Measurements from ENCODE around the gene NAP1L4. TPM values are rescaled to one million over a fixed set of nuclear protein-coding genes. Genes with fewer than 3 reads are reported as not detected.

NAP1L4 gene
- total and polyA plus RNA-seq, 2 of the 4 experiments (the other 2 are of a cell fraction) = 71.5 to 80.7 TPM

- peaks cover 0 to 7% of the 10 kb centered on the region in 2 experiments; a peak in 1 of 4 replicates for H3K79me1 ChIP-seq (ENCODE audit: low read depth in 1 of 2, low read length in 2 of 2)
- H3K14ac ChIP-seq (replicated peaks; ENCODE audit: low read depth, low read length) = no peak overlapping the region
- H2BK5ac ChIP-seq (ENCODE audit: low read depth, low read length, poor library complexity, severe bottlenecking) = no peak overlapping the region
- H3K4me3 ChIP-seq (ENCODE audit: insufficient read depth, low read depth, low read length) = no peak overlapping the region
- H2AFZ ChIP-seq (replicated peaks; ENCODE audit: low read length, poor library complexity) = no peak overlapping the region
- no peak overlapping the region for H2BK15ac ChIP-seq (ENCODE audit: low read depth, low read length)
- dilution Hi-C loops (cut with HindIII; ENCODE audit: low sequenced_read_pairs, unreplicated experiment) = no loop called here
- no peaks in the 10 kb centered on the region for H3K27me3 ChIP-seq (ENCODE audit: control insufficient read depth, insufficient read depth, low read length)
- no peak overlapping the region for H3K18ac ChIP-seq (ENCODE audit: low read depth, low read length)
- DNase-seq (no peak), ATAC-seq (ENCODE audit: low read depth) (no peak)
- H2AK5ac ChIP-seq (ENCODE audit: low read depth, low read length) = 0 out of 2 replicates have a peak overlapping the region, but pooled peaks have one; percentile 59
- H2BK120ac ChIP-seq (ENCODE audit: low read depth, low read length) = no peak overlapping the region
- WGBS, 2 experiments (ENCODE audit: extremely low coverage in 2 of 2, insufficient read length in 1 of 2) = 84% methylated on average over 5 of the region's 13 CpGs; no CpG with 5 or more reads in 1 of the 2 experiments
- H3K23ac ChIP-seq (ENCODE audit: low read depth, low read length) = no peak overlapping the region
- BruUV-seq (replicated peaks) = no TSS peak
- no peak overlapping the region for H3K27ac ChIP-seq (ENCODE audit: insufficient read depth, low read length)
- H4K91ac ChIP-seq (ENCODE audit: insufficient read depth, low read depth, low read length) = no peak overlapping the region
- peaks cover 3% of the 10 kb centered on the region; the same call in 1 of the 2 replicates for H3K9me3 ChIP-seq (ENCODE audit: control insufficient read depth, insufficient read depth, low read length)
- intact Hi-C loops (cut with micrococcal nuclease) = no loop called here
- no peak overlapping the region for H4K8ac ChIP-seq (ENCODE audit: low read depth in 2 of 2, low read length in 2 of 2)
- H4K20me1 ChIP-seq (ENCODE audit: insufficient read depth, low read length) = no peaks in the 10 kb centered on the region
- no peak overlapping the region for H3K9ac ChIP-seq (ENCODE audit: low read depth, low read length)
- H4K5ac ChIP-seq (ENCODE audit: low read depth, low read length) = no peak overlapping the region
- H3K4ac ChIP-seq (ENCODE audit: low read depth, low read length) = no peak overlapping the region; the same call in 1 of the 2 replicates
- H2BK20ac ChIP-seq (ENCODE audit: low read depth, low read length) = no peak overlapping the region
- no peak overlapping the region for H3K4me2 ChIP-seq (ENCODE audit: low read depth, low read length)
- POLR2A ChIA-PET (ENCODE audit: unreplicated experiment) = no interaction called here
- no peak overlapping the region for H3K56ac ChIP-seq (ENCODE audit: extremely low read depth, insufficient read depth, low read length)
- CTCF ChIA-PET = no interaction called here
- in situ Hi-C loops (cut with MboI; ENCODE audit: low sequenced_read_pairs) = no loop called here
- peaks cover 11% of the 10 kb centered on the region for H3K9me1 ChIP-seq (ENCODE audit: insufficient read depth, low read length)
- H2AK9ac ChIP-seq (replicated peaks; ENCODE audit: low read depth, low read length, poor library complexity) = peak overlapping the region; percentile 61
- peaks cover 16% of the 10 kb centered on the region for H3K4me1 ChIP-seq (ENCODE audit: control insufficient read depth, insufficient read depth, low read length)
- peaks cover 2% of the 10 kb centered on the region; the same call in 1 of the 2 replicates for H3K36me3 ChIP-seq (ENCODE audit: control insufficient read depth, insufficient read depth, low read length)
- TF ChIP-seq FOS (IDR thresholded peaks at IDR 0.05; ENCODE audit: low read depth, low read length) = no peak
- no peak for TF ChIP-seq USF2 (IDR thresholded peaks at IDR 0.05; ENCODE audit: low read depth, low read length)
- TF ChIP-seq CHD1 (IDR thresholded peaks at IDR 0.05; ENCODE audit: low read depth, low read length) = no peak
- no peak for TF ChIP-seq BHLHE40 (IDR thresholded peaks at IDR 0.05; ENCODE audit: low read depth, low read length)
- no peak for TF ChIP-seq NFE2L2 (IDR thresholded peaks at IDR 0.05; ENCODE audit: low read depth, low read length)
- TF ChIP-seq MXI1 (IDR thresholded peaks at IDR 0.05; ENCODE audit: borderline replicate concordance, low read depth, low read length) = no peak
- TF ChIP-seq MAZ (IDR thresholded peaks at IDR 0.05; ENCODE audit: borderline replicate concordance, low read depth, low read length) = no peak
- no peak for TF ChIP-seq POLR2A (IDR thresholded peaks at IDR 0.05; ENCODE audit: low read depth, low read length)
- TF ChIP-seq MAFK (IDR thresholded peaks at IDR 0.05; ENCODE audit: low read depth, low read length) = no peak
- TF ChIP-seq RCOR1 (IDR thresholded peaks at IDR 0.05; ENCODE audit: insufficient replicate concordance, low read length) = no peak
- TF ChIP-seq RAD21 (IDR thresholded peaks at IDR 0.05; ENCODE audit: low read length) = no peak
- no peak for TF ChIP-seq SMC3 (IDR thresholded peaks at IDR 0.05; ENCODE audit: low read depth, low read length)
- TF ChIP-seq CEBPB (IDR thresholded peaks at IDR 0.05; ENCODE audit: low read depth, low read length) = no peak
- no peak for TF ChIP-seq RFX5 (IDR thresholded peaks at IDR 0.05; ENCODE audit: low read depth, low read length)
Observed at GRCh38 chr11:2910401-2910955, 81.7 kb downstream of the NAP1L4 start.

Measured in IMR-90 (cell line).